Measurements from ENCODE around the gene SMAD2. TPM values are rescaled to one million over a fixed set of nuclear protein-coding genes. Genes with fewer than 3 reads are reported as not detected.

The SMAD2 gene
- total and polyA plus RNA-seq, 2 experiments from 2014 or later = 30.9 to 90.7 TPM

- Histone ChIP-seq H2AFZ (no peak overlapping the region), H3K79me2 (replicated peaks; ENCODE audit: insufficient read depth) (no peaks in the 10 kb centered on the region), H3F3A (replicated peaks; ENCODE audit: low read depth) (no peaks in the 10 kb centered on the region), H3K4me3 (no peak overlapping the region), H4K20me1 (replicated peaks; ENCODE audit: insufficient read depth) (no peaks in the 10 kb centered on the region), H3K9me2 (ENCODE audit: insufficient read depth) (no peaks in the 10 kb centered on the region), H3K27me3 (ENCODE audit: insufficient read depth) (no peaks in the 10 kb centered on the region), H3K27ac (ENCODE audit: low read depth) (no peak overlapping the region), H3K4me1 (ENCODE audit: insufficient read depth) (peaks cover 28% of the 10 kb centered on the region), H3K36me3 (ENCODE audit: insufficient read depth) (no peaks in the 10 kb centered on the region), H3K4me2 (no peak overlapping the region)
- H3K27ac Mint-ChIP-seq = no peak overlapping the region
- no peaks in the 10 kb centered on the region for H3K36me3 Mint-ChIP-seq (ENCODE audit: low read depth)
- ATAC-seq (no peak), DNase-seq (ENCODE audit: low spot score) (no peak)
- no peak overlapping the region for H3K4me3 Mint-ChIP-seq
- TF ChIP-seq ETS1 (IDR thresholded peaks at IDR 0.05) (no peak), ZNF462 (CRISPR knock-in tag; IDR thresholded peaks at IDR 0.05) (no peak), POLR2AphosphoS5 (IDR thresholded peaks at IDR 0.05; ENCODE audit: low read depth) (no peak), EZH2 (IDR thresholded peaks at IDR 0.05; ENCODE audit: low read depth, unreplicated experiment) (no peak), ZNF114 (CRISPR knock-in tag; IDR thresholded peaks at IDR 0.05) (no peak), JUNB (IDR thresholded peaks at IDR 0.05; ENCODE audit: unreplicated experiment) (no peak), REST (IDR thresholded peaks at IDR 0.05; ENCODE audit: unreplicated experiment) (no peak), ZNF331 (CRISPR knock-in tag; IDR thresholded peaks at IDR 0.05; ENCODE audit: low read depth) (no peak)
- H3K27me3 Mint-ChIP-seq (ENCODE audit: insufficient read depth, low read depth, poor library complexity) = peaks cover 2% of the 10 kb centered on the region
- H3K9me3 Mint-ChIP-seq = peaks cover 9% of the 10 kb centered on the region
- peaks cover 44% of the 10 kb centered on the region for H3K4me1 Mint-ChIP-seq
These were observed 48.1 kb upstream of the SMAD2 start for GRCh38 chr18:47978603-47979002.

Data from GM23338 (cell line).